GM21390 (cell line): Measurements from ENCODE around the gene GLCCI1.
"Not testable (repeated sequence)": the region's sequence is repeated elsewhere in the genome, so short reads cannot be mapped to it uniquely, and the experiment has no call there.

Experiments used
- ATAC-seq: cut with Tn5 transposase; IDR thresholded peaks from one replicate; pipeline ENCODE4 v1.9.1; 2021; ENCODE audit not compliant: unreplicated experiment

The GLCCI1 gene

GRCh38 chr7:7988706-7989105, 20.1 kb downstream of the GLCCI1 start:
- ATAC-seq, result no peak

- no peak for ATAC-seq
Observed at GRCh38 chr7:7989133-7989532, 20.5 kb downstream of the GLCCI1 start.

DNA sequence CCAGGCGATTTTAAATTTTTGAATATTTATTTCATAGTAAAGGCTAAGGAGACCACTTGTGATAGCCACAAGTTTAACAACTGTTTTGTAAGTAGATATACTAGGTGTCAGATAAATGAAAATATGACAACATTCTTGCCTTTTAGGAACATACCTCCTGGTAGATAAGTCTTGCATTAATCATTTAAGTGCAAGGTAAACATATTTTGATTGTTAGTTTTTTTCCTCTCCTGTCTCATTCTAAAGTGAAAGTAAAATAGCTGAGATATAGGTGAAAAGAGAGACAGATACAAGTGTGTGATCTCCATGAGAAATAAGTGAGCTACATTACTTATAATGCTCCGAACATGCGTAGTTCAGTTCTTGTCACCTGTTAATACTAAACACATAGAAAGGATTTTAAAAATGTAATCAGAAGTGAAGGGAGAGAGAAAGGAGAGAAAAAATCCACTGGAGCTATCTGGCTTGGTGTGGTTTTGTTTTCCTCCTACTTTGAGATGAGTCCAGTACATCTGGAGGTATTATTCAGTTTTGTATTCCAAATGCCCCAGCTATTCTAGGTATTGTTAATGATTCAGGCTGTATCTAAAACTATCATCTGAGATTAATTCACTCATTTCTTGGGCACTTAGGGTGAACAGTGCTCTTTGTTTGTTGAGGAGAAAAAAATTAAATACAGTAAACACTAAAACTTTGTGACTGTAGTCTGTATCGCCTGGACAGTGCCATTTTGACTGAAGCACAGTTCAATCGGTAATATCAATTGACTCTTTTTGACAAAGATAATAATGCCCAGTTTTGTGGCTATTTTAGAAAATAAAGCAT, 21.2 kb downstream of the GLCCI1 start:
- no peak for ATAC-seq

DNA sequence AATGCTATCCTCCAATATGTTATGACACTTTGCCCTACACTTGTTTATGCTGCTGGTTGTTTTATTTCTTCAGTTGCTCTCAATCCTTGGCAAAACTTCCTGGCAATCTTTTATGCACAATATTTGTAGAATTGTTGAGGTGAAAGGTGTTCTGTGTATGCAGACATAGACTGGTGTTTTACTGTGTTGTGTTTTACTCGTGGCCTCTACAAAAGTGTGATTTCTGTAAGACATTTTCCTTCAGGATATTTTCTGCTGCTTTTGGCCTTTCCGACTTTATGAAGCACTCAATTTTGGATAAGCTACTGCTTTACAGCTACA, 21.8 kb downstream of the GLCCI1 start:
- no peak for ATAC-seq

GRCh38 chr7:7992506-7992905, 23.9 kb downstream of the GLCCI1 start:
- ATAC-seq, result no peak

DNA sequence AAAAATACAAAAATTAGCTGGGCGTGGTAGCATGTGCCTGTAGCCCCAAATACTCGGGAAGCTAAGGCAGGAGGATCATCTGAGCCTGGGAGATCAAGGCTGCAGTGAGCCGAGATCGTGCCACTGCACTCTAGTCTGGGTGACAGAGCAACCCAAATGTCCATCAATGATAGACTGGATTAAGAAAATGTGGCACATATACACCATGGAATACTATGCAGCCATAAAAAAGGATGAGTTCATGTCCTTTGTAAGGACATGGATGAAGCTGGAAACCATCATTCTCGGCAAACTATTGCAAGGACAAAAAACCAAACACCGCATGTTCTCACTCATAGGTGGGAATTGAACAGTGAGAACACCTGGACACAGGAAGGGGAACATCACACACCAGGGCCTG, 26.8 kb downstream of the GLCCI1 start:
- not testable (repeated sequence) for ATAC-seq

DNA sequence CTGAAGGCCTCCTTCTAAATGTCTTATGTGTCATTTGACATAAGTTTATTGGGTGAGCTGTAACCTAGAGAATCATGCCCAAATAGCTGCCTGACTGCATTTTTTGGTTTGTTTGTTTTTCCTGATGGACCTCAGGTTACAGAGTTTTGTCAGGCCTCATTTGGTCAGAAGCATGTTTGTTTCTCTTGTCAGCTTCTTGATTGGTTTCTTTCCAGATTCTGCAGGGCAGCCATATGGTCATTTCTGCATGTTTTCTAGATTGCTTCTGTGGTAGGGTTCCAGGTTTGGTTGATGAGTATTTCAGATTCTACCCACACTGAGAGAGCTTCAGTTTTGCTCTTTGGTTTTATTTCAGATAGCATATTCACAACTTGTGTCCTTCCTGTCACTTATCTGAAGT, 28.0 kb downstream of the GLCCI1 start:
- peak; percentile 64 for ATAC-seq

GRCh38 chr7:8000315-8000941, 31.8 kb downstream of the GLCCI1 start:
- no peak for ATAC-seq

DNA sequence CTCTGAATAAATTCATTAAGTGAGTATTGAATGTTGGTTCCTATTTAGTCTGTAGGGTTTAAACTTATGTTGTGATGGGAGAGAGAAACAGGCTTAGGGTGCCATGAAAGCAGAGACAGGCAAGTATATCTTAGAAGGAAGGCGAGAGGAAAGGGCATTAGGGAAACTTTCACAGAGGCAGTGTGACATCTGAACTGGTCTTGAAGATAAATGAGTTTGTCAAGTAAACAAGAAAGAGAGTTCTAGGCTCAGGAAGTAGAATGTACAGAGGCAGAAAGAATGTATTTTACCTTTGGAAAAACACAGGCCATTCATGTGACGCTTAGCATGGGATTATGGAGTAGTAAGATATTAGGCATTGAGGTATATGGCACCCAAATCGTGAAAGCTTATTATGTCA, 34.5 kb downstream of the GLCCI1 start:
- ATAC-seq, result no peak

DNA sequence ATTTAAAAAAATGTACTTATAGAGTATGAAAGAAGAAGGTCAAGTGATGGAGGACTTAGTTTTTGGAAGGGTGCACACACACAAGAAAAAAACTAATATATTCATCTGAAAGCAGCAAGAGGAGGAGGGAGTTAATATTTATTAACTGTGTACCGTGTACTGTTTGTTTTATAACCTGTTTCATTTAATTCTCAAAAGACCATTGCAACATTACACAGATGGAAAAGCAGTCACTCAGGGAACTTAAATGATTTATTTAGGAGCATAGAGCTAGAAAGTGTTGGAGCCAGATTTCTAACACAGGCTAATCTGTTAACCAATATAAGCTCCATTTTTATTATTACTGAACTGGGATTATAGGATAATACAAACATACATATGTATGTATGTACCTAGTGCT, 36.7 kb downstream of the GLCCI1 start:
- ATAC-seq, result no peak

DNA sequence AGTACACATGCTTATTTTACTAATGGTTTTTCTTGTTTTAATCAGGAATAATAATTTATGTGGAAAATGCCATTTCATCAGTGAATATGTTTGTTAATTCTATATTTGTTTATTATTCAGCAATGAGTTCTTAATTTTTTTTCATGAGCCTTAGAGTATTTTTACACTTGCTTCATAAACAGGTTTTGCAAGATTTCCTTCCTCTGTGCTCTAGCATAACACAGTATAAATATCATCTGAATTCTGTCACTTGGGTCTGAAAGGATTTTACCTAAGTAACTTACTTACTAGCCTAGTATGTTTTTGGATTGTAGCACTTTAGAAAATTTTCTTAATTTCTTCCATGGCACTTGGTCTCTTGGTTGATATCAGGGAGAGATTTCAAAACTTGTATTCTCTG, 45.8 kb downstream of the GLCCI1 start:
- ATAC-seq, result no peak

DNA sequence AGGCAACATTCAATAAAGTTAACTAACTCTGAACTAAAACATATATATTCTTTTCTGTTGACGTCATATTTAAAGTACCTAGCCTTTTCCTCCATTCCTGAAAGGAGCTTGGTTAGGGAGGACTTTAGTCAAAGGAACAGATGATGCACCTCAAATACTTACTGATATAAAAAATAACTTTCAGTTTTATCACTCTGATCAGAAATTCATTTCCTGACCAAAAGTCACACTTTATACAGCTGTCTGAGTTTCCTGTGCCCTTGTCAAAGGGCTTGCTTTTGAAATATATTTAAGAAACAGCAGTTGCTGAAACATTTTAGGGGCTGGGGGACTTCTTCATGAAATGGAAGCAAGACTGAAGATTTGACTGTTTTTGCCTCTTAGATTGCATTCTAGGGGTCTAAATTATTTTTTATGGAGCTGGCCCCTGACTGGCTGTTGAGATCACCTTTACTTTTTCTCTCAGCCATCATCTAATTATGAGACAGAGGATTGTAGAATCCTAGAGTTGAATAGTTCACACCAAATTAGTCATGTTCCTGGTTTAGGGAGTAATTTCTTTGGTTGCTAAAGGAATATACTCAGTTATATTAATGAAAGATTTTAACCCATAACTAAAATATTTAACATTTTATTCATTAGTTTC, 46.6 kb downstream of the GLCCI1 start:
- no peak for ATAC-seq

DNA sequence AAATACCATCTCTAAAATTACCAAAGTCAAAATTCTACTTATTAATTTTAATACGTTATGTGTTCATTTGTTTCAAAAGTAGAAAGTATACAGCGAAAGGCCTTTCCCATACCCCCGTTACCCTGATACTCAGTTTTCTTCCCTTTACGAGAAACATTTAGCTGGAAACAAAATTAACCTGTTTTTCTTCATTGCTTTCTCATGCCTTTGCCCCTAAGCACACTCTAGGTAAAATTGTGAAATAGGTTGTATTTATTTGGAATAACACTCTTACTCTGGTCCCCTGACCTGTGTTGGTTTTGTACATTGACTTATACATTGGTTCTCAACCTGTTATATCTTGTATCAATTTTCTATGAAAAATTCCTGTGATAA, 47.1 kb downstream of the GLCCI1 start:
- no peak for ATAC-seq

DNA sequence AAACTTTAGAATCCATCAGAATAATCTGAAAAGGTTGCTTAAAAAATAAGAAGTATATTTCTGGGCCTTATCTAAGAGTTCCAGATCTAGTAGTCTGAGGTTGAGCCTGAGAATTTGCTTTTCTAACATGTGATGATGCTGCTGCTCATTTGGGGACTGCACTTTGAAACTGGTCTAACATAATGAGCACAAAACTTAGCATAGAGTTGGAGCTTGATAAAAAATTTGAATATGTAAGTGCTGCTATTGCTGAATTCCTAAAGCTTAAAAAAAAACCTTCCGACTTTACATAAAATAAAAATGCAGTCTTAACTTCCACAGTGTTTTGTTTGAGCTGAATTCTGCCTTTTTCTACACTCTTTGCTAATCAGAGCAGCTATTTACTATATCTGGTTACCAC, 48.8 kb downstream of the GLCCI1 start:
- ATAC-seq, result no peak

GRCh38 chr7:8018961-8019360, 50.4 kb downstream of the GLCCI1 start:
- ATAC-seq, result no peak

GRCh38 chr7:8022628-8023027, 54.0 kb downstream of the GLCCI1 start:
- ATAC-seq, result no peak

GRCh38 chr7:8035192-8035591, 66.6 kb downstream of the GLCCI1 start:
- no peak for ATAC-seq

GRCh38 chr7:8035647-8036518, 67.3 kb downstream of the GLCCI1 start:
- ATAC-seq, result no peak

DNA sequence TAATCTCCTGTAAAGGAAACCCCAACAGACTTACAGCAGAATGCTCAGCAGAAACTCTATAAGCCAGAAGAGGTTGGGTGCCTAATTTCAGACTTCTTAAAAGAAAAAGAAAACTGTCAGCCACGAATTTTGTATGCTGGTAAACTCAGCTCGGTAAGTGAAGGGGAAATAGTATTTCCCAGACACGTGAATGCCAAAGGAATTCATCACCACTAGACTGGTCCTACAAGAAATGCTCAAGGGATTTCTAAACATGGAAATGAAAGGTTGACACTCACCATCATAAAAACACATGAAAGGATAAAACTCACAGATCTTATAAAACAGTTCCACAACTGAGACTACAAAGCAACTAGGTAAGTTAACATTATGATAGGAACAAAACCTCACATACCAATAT, 68.6 kb downstream of the GLCCI1 start:
- no peak for ATAC-seq

- no peak for ATAC-seq
Observed at GRCh38 chr7:8040768-8041369, 72.3 kb downstream of the GLCCI1 start.
